GM19395 (cell line): ENCODE measurements around the gene VTI1A.

Experiments
- ATAC-seq: cut with Tn5 transposase; IDR thresholded peaks from one replicate; pipeline ENCODE4 v1.9.1; 2021; ENCODE audit warnings: mild to moderate bottlenecking, moderate library complexity; ENCODE audit not compliant: unreplicated experiment

Gene VTI1A

GRCh38 chr10:112502536-112502935 lies 55.5 kb downstream of the VTI1A start:
- no peak for ATAC-seq

GRCh38 chr10:112503643-112504042 lies 56.6 kb downstream of the VTI1A start:
- ATAC-seq = no peak

GRCh38 chr10:112507046-112507445 lies 60.0 kb downstream of the VTI1A start:
- ATAC-seq = no peak

- ATAC-seq = no peak
Measured at GRCh38 chr10:112507988-112508387, 61.0 kb downstream of the VTI1A start.

GRCh38 chr10:112509558-112510291 lies 62.7 kb downstream of the VTI1A start:
- no peak for ATAC-seq

- no peak for ATAC-seq
Measured at GRCh38 chr10:112510384-112510783, 63.4 kb downstream of the VTI1A start.

- ATAC-seq = no peak
Measured at GRCh38 chr10:112512294-112512693, 65.3 kb downstream of the VTI1A start.

- no peak for ATAC-seq
Measured at GRCh38 chr10:112515126-112515525, 68.1 kb downstream of the VTI1A start.

GRCh38 chr10:112515852-112516251 lies 68.8 kb downstream of the VTI1A start:
- ATAC-seq = no peak

- ATAC-seq = no peak
Measured at GRCh38 chr10:112517451-112517862, 70.4 kb downstream of the VTI1A start.

- no peak for ATAC-seq
Measured at GRCh38 chr10:112519133-112519761, 72.2 kb downstream of the VTI1A start.

- no peak for ATAC-seq
Measured at GRCh38 chr10:112520914-112521313, 73.9 kb downstream of the VTI1A start.

GRCh38 chr10:112524641-112525040 lies 77.6 kb downstream of the VTI1A start:
- ATAC-seq = no peak

- ATAC-seq = no peak
Measured at GRCh38 chr10:112525200-112525599, 78.2 kb downstream of the VTI1A start.

GRCh38 chr10:112526139-112526538 lies 79.1 kb downstream of the VTI1A start:
- peak; percentile 88 for ATAC-seq

GRCh38 chr10:112526906-112527305 lies 79.9 kb downstream of the VTI1A start:
- no peak for ATAC-seq

GRCh38 chr10:112528235-112528634 lies 81.2 kb downstream of the VTI1A start:
- no peak for ATAC-seq

- ATAC-seq = no peak
Measured at GRCh38 chr10:112531421-112531820, 84.4 kb downstream of the VTI1A start.

- ATAC-seq = peak; percentile 98
Measured at GRCh38 chr10:112532189-112532588, 85.2 kb downstream of the VTI1A start.

GRCh38 chr10:112532956-112533355 lies 85.9 kb downstream of the VTI1A start:
- no peak for ATAC-seq

GRCh38 chr10:112533916-112534315 lies 86.9 kb downstream of the VTI1A start:
- no peak for ATAC-seq

GRCh38 chr10:112535531-112535951 lies 88.5 kb downstream of the VTI1A start:
- ATAC-seq = peak; percentile 66
